ENCODE measurements around the gene TMEM229B. TPM values are rescaled to one million over a fixed set of nuclear protein-coding genes. Genes with fewer than 3 reads are reported as not detected.

The TMEM229B gene
- polyA plus RNA-seq, 3 donors: 10.2 to 18.7 (median 17.3) TPM

DNA sequence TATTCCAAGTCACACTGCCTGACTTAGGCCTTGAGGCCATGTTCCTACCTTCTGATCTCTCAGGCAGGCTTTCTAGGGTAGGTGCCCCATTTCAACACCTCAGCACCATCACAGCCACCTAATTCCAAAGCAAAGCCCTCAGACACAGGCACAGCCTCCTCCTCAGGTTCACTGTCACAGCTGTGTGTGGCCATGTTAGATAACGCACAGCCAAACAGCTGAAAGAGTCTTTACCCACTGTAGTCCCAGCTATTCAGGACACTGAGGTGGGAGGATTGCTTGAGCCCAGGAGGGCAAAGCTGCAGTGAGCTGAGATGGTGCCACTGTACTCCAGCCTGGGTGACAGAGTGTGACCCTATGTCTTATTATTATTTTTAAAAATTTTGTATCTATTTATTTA, 7.3 kb upstream of the TMEM229B start:
- Mint-ChIP-seq H3K27ac (peak overlapping the region in 2 of 7 donors; percentile 35 to 74), H3K27me3 (ENCODE audit: low read depth in 3 of 3) (peaks cover 0 to 1% (median 1%) of the 10 kb centered on the region in 3 donors), H3K36me3 (peaks cover 7 to 10% of the 10 kb centered on the region in 2 donors), H3K9me3 (peaks cover 2 to 16% (median 10%) of the 10 kb centered on the region in 7 donors), H3K4me3 (no peak overlapping the region), H3K4me1 (peaks cover 20% of the 10 kb centered on the region)
- TF ChIP-seq, protein P1, sequence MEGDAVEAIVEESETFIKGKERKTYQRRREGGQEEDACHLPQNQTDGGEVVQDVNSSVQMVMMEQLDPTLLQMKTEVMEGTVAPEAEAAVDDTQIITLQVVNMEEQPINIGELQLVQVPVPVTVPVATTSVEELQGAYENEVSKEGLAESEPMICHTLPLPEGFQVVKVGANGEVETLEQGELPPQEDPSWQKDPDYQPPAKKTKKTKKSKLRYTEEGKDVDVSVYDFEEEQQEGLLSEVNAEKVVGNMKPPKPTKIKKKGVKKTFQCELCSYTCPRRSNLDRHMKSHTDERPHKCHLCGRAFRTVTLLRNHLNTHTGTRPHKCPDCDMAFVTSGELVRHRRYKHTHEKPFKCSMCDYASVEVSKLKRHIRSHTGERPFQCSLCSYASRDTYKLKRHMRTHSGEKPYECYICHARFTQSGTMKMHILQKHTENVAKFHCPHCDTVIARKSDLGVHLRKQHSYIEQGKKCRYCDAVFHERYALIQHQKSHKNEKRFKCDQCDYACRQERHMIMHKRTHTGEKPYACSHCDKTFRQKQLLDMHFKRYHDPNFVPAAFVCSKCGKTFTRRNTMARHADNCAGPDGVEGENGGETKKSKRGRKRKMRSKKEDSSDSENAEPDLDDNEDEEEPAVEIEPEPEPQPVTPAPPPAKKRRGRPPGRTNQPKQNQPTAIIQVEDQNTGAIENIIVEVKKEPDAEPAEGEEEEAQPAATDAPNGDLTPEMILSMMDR (IDR thresholded peaks at IDR 0.05): no peak
- no peaks in the 10 kb centered on the region for H3K36me3 ChIP-seq (replicated peaks in 1 of 2; ENCODE audit: control insufficient read depth in 1 of 2, insufficient read depth in 2 of 2, low read length in 2 of 2)
- no peaks in the 10 kb centered on the region for H4K20me1 ChIP-seq (ENCODE audit: insufficient read depth, low read length)
- intact Hi-C loops (cut with micrococcal nuclease): no loop called here
- peaks cover 6 to 15% of the 10 kb centered on the region in 2 donors for H3K9me3 ChIP-seq (replicated peaks in 1 of 2; ENCODE audit: control insufficient read depth in 1 of 2, insufficient read depth in 1 of 2, low read length in 2 of 2)
- no peak overlapping the region for H3K9ac ChIP-seq (ENCODE audit: insufficient read depth, low read length, poor library complexity, severe bottlenecking)
- DNase-seq: no peak
- H3K27ac ChIP-seq (ENCODE audit: low read depth in 1 of 2, low read length in 2 of 2): no peak overlapping the region
- no peak overlapping the region for H3K4me2 ChIP-seq (replicated peaks; ENCODE audit: extremely low read depth, low read length, poor library complexity, severe bottlenecking)
- H2AFZ ChIP-seq (ENCODE audit: insufficient read depth, low read depth, low read length, poor library complexity, severe bottlenecking): no peak overlapping the region
- peaks cover 5 to 10% of the 10 kb centered on the region in 2 donors for H3K4me1 ChIP-seq (ENCODE audit: control insufficient read depth in 1 of 2, insufficient read depth in 2 of 2, low read length in 2 of 2)
- H3K4me3 ChIP-seq (replicated peaks in 1 of 3; ENCODE audit: low read depth in 2 of 3, low read length in 3 of 3): no peak overlapping the region
- H3K79me2 ChIP-seq (ENCODE audit: insufficient read depth, low read length): no peaks in the 10 kb centered on the region
- WGBS (ENCODE audit: insufficient coverage): no CpG with 5 or more reads among the region's 1 CpG
- H3K27me3 ChIP-seq (ENCODE audit: control insufficient read depth in 2 of 2, insufficient read depth in 2 of 2, low read length in 2 of 2): no peaks in the 10 kb centered on the region

DNA sequence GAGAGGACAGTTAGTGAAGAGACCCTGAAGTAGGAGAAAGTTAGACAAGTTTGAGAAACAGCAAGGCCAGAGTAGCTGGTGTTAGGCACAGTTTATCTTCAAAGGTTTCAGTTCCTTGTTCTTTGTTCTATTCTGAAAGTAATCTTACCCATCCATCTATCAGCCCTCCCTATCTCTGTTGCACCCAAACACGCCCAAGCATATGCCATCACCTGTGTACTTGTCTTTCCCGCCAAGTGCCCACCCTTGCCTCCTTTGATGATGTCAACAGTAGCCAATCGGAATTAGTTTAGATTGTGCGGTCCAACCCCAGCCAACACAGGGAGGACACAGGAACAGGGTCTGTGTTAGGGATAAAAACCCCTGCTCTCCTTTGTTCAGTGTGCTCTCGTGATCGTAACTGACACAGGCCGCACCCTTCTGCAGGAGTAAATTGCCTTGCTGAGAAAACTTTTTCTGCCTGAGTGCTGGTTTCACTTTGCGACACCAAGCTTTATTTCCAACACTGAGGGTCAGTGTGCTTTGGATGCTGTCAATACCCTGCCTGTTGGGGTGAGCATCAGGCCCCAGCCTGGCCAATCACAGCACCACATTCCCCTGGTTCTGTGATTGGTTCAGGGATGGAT, 4.7 kb upstream of the TMEM229B start:
- H3K27ac Mint-ChIP-seq: peak overlapping the region in 1 of 7 donors; percentile 65
- DNase-seq: no peak
- H3K9me3 Mint-ChIP-seq: peaks cover 2 to 16% (median 10%) of the 10 kb centered on the region in 7 donors
- H3K9ac ChIP-seq (ENCODE audit: insufficient read depth, low read length, poor library complexity, severe bottlenecking): no peak overlapping the region
- H3K4me3 Mint-ChIP-seq: no peak overlapping the region
- no peak overlapping the region for H2AFZ ChIP-seq (ENCODE audit: insufficient read depth, low read depth, low read length, poor library complexity, severe bottlenecking)
- peaks cover 0 to 3% (median 3%) of the 10 kb centered on the region in 3 donors for H3K27me3 Mint-ChIP-seq (ENCODE audit: low read depth in 3 of 3)
- peaks cover 43% of the 10 kb centered on the region for H3K4me1 Mint-ChIP-seq
- H3K4me1 ChIP-seq (ENCODE audit: control insufficient read depth in 1 of 2, insufficient read depth in 2 of 2, low read length in 2 of 2): peaks cover 13 to 19% of the 10 kb centered on the region in 2 donors
- WGBS (ENCODE audit: insufficient coverage): 79% methylated on average over 5 of the region's 8 CpGs
- H3K36me3 Mint-ChIP-seq: peaks cover 5 to 7% of the 10 kb centered on the region in 2 donors
- H3K4me3 ChIP-seq (replicated peaks in 1 of 3; ENCODE audit: low read depth in 2 of 3, low read length in 3 of 3): no peak overlapping the region
- no peak overlapping the region for H3K4me2 ChIP-seq (replicated peaks; ENCODE audit: extremely low read depth, low read length, poor library complexity, severe bottlenecking)
- no peaks in the 10 kb centered on the region for H4K20me1 ChIP-seq (ENCODE audit: insufficient read depth, low read length)
- no peaks in the 10 kb centered on the region for H3K79me2 ChIP-seq (ENCODE audit: insufficient read depth, low read length)
- H3K36me3 ChIP-seq (replicated peaks in 1 of 2; ENCODE audit: control insufficient read depth in 1 of 2, insufficient read depth in 2 of 2, low read length in 2 of 2): no peaks in the 10 kb centered on the region
- H3K9me3 ChIP-seq (replicated peaks in 1 of 2; ENCODE audit: control insufficient read depth in 1 of 2, insufficient read depth in 1 of 2, low read length in 2 of 2): peaks cover 6 to 15% of the 10 kb centered on the region in 2 donors
- H3K27ac ChIP-seq (ENCODE audit: low read depth in 1 of 2, low read length in 2 of 2): no peak overlapping the region
- TF ChIP-seq, protein P1 (IDR thresholded peaks at IDR 0.05): no peak
- intact Hi-C loops (cut with micrococcal nuclease): no loop called here
- H3K27me3 ChIP-seq (ENCODE audit: control insufficient read depth in 2 of 2, insufficient read depth in 2 of 2, low read length in 2 of 2): no peaks in the 10 kb centered on the region
